IMR-90 (cell line): ENCODE results near the gene GSG1L. TPM values are rescaled to one million over a fixed set of nuclear protein-coding genes. Genes with fewer than 3 reads are reported as not detected.

Experiments used
- ATAC-seq: fragments of 200-7000 bp; cut with Tn5 transposase; 2 replicates; pipeline ENCODE4 v1.9.1; 2020; ENCODE audit warnings: low read depth, mild to moderate bottlenecking, moderate library complexity
- BruUV-seq: library from RNA; stranded (reverse); fragments of 400-500 nt; replicated peaks from 2 replicates; lab custom pipeline; 2021; lab: Mats Ljungman, UMichigan
- CTCF ChIA-PET: fragments of 300-600 bp; formaldehyde crosslinking; extraction: SDS; loops from one replicate; lab custom pipeline; 2021; ENCODE audit warnings: antibody characterized with exemption; lab: Yijun Ruan, JAX
- POLR2A ChIA-PET: fragments of 300-600 bp; sonication (Branson Sonifier 250); formaldehyde crosslinking; loops from one replicate; lab custom pipeline; 2022; ENCODE audit warnings: antibody characterized with exemption; ENCODE audit not compliant: unreplicated experiment; lab: Charles Lee
- DNase-seq: peaks from one replicate; pipeline ENCODE4 v3.0.0; 2013
- H2AFZ ChIP-seq: replicated peaks from 2 replicates; pipeline ENCODE3; 2013; ENCODE audit warnings: low read length, mild to moderate bottlenecking; ENCODE audit not compliant: poor library complexity
- H2AK5ac ChIP-seq: 2 replicates; pipeline ENCODE4 v1.6.1; 2013; ENCODE audit warnings: low read depth, low read length, inconsistent platforms
- H2AK9ac ChIP-seq: replicated peaks from 2 replicates; pipeline ENCODE3; 2013; ENCODE audit warnings: mild to moderate bottlenecking, low read depth, low read length, moderate library complexity; ENCODE audit not compliant: poor library complexity
- H2BK120ac ChIP-seq: 2 replicates; pipeline ENCODE4 v1.6.1; 2013; ENCODE audit warnings: low read depth, low read length, inconsistent platforms
- H2BK15ac ChIP-seq: 3 replicates; pipeline ENCODE4 v1.6.1; 2013; ENCODE audit warnings: low read depth, low read length, inconsistent platforms
- H2BK20ac ChIP-seq: 2 replicates; pipeline ENCODE4 v1.6.1; 2013; ENCODE audit warnings: low read depth, mild to moderate bottlenecking, inconsistent platforms, low read length, moderate library complexity
- H2BK5ac ChIP-seq: 2 replicates; pipeline ENCODE4 v1.6.1; 2013; ENCODE audit warnings: mild to moderate bottlenecking, low read depth, low read length, inconsistent platforms; ENCODE audit not compliant: poor library complexity, severe bottlenecking
- H3K14ac ChIP-seq: replicated peaks from 2 replicates; pipeline ENCODE4 v1.6.1; 2013; ENCODE audit warnings: low read depth, low read length, inconsistent platforms
- H3K18ac ChIP-seq: 2 replicates; pipeline ENCODE4 v1.6.1; 2013; ENCODE audit warnings: low read depth, low read length, control low read depth
- H3K23ac ChIP-seq: 2 replicates; pipeline ENCODE4 v1.6.1; 2013; ENCODE audit warnings: low read depth, low read length, inconsistent platforms
- H3K27ac ChIP-seq: 2 replicates; pipeline ENCODE4 v1.5.1; 2013; ENCODE audit warnings: mild to moderate bottlenecking, control low read depth, low read length; ENCODE audit not compliant: insufficient read depth
- H3K27me3 ChIP-seq: 2 replicates; pipeline ENCODE4 v1.6.1; 2013; ENCODE audit warnings: low read length; ENCODE audit not compliant: control insufficient read depth, insufficient read depth
- H3K36me3 ChIP-seq: 2 replicates; pipeline ENCODE4 v1.6.1; 2013; ENCODE audit warnings: low read length, mixed read lengths; ENCODE audit not compliant: control insufficient read depth, insufficient read depth
- H3K4ac ChIP-seq: 2 replicates; pipeline ENCODE4 v1.6.1; 2013; ENCODE audit warnings: low read depth, low read length, inconsistent platforms
- H3K4me1 ChIP-seq: 2 replicates; pipeline ENCODE4 v1.6.1; 2013; ENCODE audit warnings: low read length, mixed read lengths; ENCODE audit not compliant: control insufficient read depth, insufficient read depth
- H3K4me2 ChIP-seq: 2 replicates; pipeline ENCODE4 v1.6.1; 2013; ENCODE audit warnings: low read depth, mild to moderate bottlenecking, control low read depth, low read length, moderate library complexity
- H3K4me3 ChIP-seq: 2 replicates; pipeline ENCODE4 v1.5.1; 2013; ENCODE audit warnings: low read depth, mild to moderate bottlenecking, control low read depth, low read length, moderate library complexity; ENCODE audit not compliant: insufficient read depth
- H3K56ac ChIP-seq: 2 replicates; pipeline ENCODE4 v1.6.1; 2013; ENCODE audit warnings: low read length, inconsistent platforms; ENCODE audit not compliant: insufficient read depth; ENCODE audit errors: extremely low read depth
- H3K79me1 ChIP-seq, 2 experiments: 2 replicates each; pipeline ENCODE4 v1.6.1; 2013; ENCODE audit warnings: low read length in 2 of 2, inconsistent platforms in 1 of 2, low read depth in 1 of 2
- H3K9ac ChIP-seq: 2 replicates; pipeline ENCODE4 v1.6.1; 2013; ENCODE audit warnings: low read depth, low read length, control low read depth
- H3K9me1 ChIP-seq: 2 replicates; pipeline ENCODE4 v1.6.1; 2013; ENCODE audit warnings: low read length, inconsistent platforms; ENCODE audit not compliant: insufficient read depth
- H3K9me3 ChIP-seq: 2 replicates; pipeline ENCODE4 v1.6.1; 2013; ENCODE audit warnings: low read length; ENCODE audit not compliant: control insufficient read depth, insufficient read depth
- H4K20me1 ChIP-seq: 2 replicates; pipeline ENCODE4 v1.6.1; 2013; ENCODE audit warnings: low read length, inconsistent platforms; ENCODE audit not compliant: insufficient read depth
- H4K5ac ChIP-seq: 2 replicates; pipeline ENCODE4 v1.6.1; 2013; ENCODE audit warnings: mild to moderate bottlenecking, low read depth, low read length, control low read depth
- H4K8ac ChIP-seq, 2 experiments: 2 replicates each; pipeline ENCODE4 v1.6.1; 2013; ENCODE audit warnings: low read depth in 2 of 2, low read length in 2 of 2, control low read depth in 1 of 2, inconsistent platforms in 1 of 2
- H4K91ac ChIP-seq: 2 replicates; pipeline ENCODE4 v1.6.1; 2013; ENCODE audit warnings: low read depth, low read length, inconsistent platforms; ENCODE audit not compliant: insufficient read depth
- BHLHE40 ChIP-seq: fragments of 150-350 bp; IDR thresholded peaks from 2 replicates; pipeline ENCODE4 v1.6.1; 2016; ENCODE audit warnings: mild to moderate bottlenecking, low read depth, low read length
- CEBPB ChIP-seq: IDR thresholded peaks from 2 replicates; pipeline ENCODE4 v1.6.1; 2012; ENCODE audit warnings: low read depth, low read length, improper control_type of control experiment
- CHD1 ChIP-seq: IDR thresholded peaks from 2 replicates; pipeline ENCODE4 v1.6.1; 2012; ENCODE audit warnings: low read depth, low read length, improper control_type of control experiment
- CTCF ChIP-seq: conservative IDR thresholded peaks from 2 replicates; pipeline ENCODE4 v1.5.1; 2012; ENCODE audit warnings: mild to moderate bottlenecking, low read depth, low read length, improper control_type of control experiment
- FOS ChIP-seq: fragments of 150-350 bp; IDR thresholded peaks from 2 replicates; pipeline ENCODE4 v1.6.1; 2016; ENCODE audit warnings: low read depth, low read length
- MAFK ChIP-seq: IDR thresholded peaks from 2 replicates; pipeline ENCODE4 v1.6.1; 2012; ENCODE audit warnings: low read depth, low read length, improper control_type of control experiment
- MAZ ChIP-seq: IDR thresholded peaks from 2 replicates; pipeline ENCODE4 v1.6.1; 2012; ENCODE audit warnings: low read depth, mild to moderate bottlenecking, low read length, improper control_type of control experiment, moderate library complexity, borderline replicate concordance
- MXI1 ChIP-seq: IDR thresholded peaks from 2 replicates; pipeline ENCODE4 v1.6.1; 2012; ENCODE audit warnings: low read depth, mild to moderate bottlenecking, low read length, moderate library complexity, borderline replicate concordance
- NFE2L2 ChIP-seq: fragments of 150-350 bp; IDR thresholded peaks from 2 replicates; pipeline ENCODE4 v1.6.1; 2016; ENCODE audit warnings: low read depth, mild to moderate bottlenecking, low read length
- POLR2A ChIP-seq: IDR thresholded peaks from 2 replicates; pipeline ENCODE4 v1.6.1; 2012; ENCODE audit warnings: mild to moderate bottlenecking, low read depth, low read length
- RAD21 ChIP-seq: IDR thresholded peaks from 2 replicates; pipeline ENCODE4 v1.6.1; 2012; ENCODE audit warnings: low read length, improper control_type of control experiment
- RCOR1 ChIP-seq: IDR thresholded peaks from 2 replicates; pipeline ENCODE4 v1.6.1; 2012; ENCODE audit warnings: mild to moderate bottlenecking, low read length, improper control_type of control experiment; ENCODE audit not compliant: insufficient replicate concordance
- RFX5 ChIP-seq: IDR thresholded peaks from 2 replicates; pipeline ENCODE4 v1.8.0; 2012; ENCODE audit warnings: low read depth, mild to moderate bottlenecking, low read length, moderate library complexity
- SMC3 ChIP-seq: fragments of 150-350 bp; IDR thresholded peaks from 2 replicates; pipeline ENCODE4 v1.6.1; 2016; ENCODE audit warnings: low read depth, mild to moderate bottlenecking, antibody characterized with exemption, low read length, moderate library complexity
- WGBS, 2 experiments: methylation state at CpG; one replicate each; pipeline versions ENCODE4 v1.1.5 to v1.1.7; 2013; ENCODE audit warnings: missing lambda C conversion rate in 2 of 2; ENCODE audit not compliant: insufficient read length in 1 of 2; ENCODE audit errors: extremely low coverage in 2 of 2; 5-methylcytosine and 5-hydroxymethylcytosine counted together
- dilution Hi-C: fragments of 300-500 bp; cut with HindIII; formaldehyde crosslinking; loops from one replicate; pipeline ENCODE4 v1.14.3; 2018; ENCODE audit warnings: low sequenced_read_pairs; ENCODE audit not compliant: unreplicated experiment
- in situ Hi-C: fragments of 300-500 bp; cut with MboI; formaldehyde crosslinking; loops from 3 replicates; pipeline ENCODE4 v1.14.3; 2019; ENCODE audit warnings: low sequenced_read_pairs, inconsistent platforms, mixed read lengths
- intact Hi-C: fragments of 100-400 bp; cut with micrococcal nuclease; formaldehyde crosslinking; loops from 2 replicates; pipeline ENCODE4 v1.10.0; 2022
- polyA plus RNA-seq, 3 experiments: library from polyadenylated mRNA; depleted of rRNA; stranded (reverse); fragments of >200 nt; gene quantifications; 2 replicates each; pipeline ENCODE4 v1.2.3, GENCODE V29; 2012; ENCODE audit warnings: low replicate concordance in 1 of 3
- total RNA-seq: library from RNA; depleted of rRNA; stranded (reverse); fragments of >200 nt; gene quantifications from 2 replicates; pipeline ENCODE4 v1.2.3, GENCODE V29; 2012
- TF ChIP-seq, protein P1 (sequence below): fragments of 150-350 bp; IDR thresholded peaks from 2 replicates; pipeline ENCODE4 v1.6.1; 2016; ENCODE audit warnings: low read depth, mild to moderate bottlenecking, low read length, moderate library complexity, borderline replicate concordance
- TF ChIP-seq, protein P2 (sequence below): fragments of 150-350 bp; IDR thresholded peaks from 2 replicates; pipeline ENCODE4 v1.6.1; 2017; ENCODE audit warnings: mild to moderate bottlenecking, antibody characterized with exemption, low read length, low read depth

Gene GSG1L
- total and polyA plus RNA-seq, 2 of the 4 experiments (the other 2 are of a cell fraction), result not detected

DNA sequence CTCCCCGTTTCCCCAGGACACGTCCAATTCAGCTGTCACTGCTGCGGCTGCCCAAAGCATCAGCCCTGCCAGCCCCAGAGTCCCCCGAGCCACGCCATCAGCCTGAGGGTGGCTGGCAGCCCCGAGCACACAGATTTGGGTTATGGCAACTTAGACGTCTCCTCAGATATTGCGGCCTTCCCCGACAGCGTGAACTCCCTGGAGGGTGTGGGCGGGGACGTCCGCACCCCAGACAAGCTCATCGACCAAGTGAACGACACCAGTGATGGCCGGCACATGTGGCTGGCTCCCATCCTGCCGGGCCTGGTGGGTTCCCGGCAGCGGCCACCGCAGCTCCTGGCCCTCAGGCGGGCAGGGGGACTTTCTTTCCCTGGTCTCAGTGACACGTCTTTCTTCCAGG is 288.7 kb downstream of the GSG1L start:
- Histone ChIP-seq H4K20me1 (no peaks in the 10 kb centered on the region; the same call in 1 of the 2 replicates), H3K9ac (no peak overlapping the region), H3K23ac (no peak overlapping the region), H3K18ac (no peak overlapping the region), H4K5ac (no peak overlapping the region), H3K36me3 (peaks cover 4% of the 10 kb centered on the region; the same call in 1 of the 2 replicates), H2BK120ac (no peak overlapping the region), H3K4me3 (no peak overlapping the region), H3K4me2 (no peak overlapping the region), H2AFZ (no peak overlapping the region), H2BK20ac (no peak overlapping the region), H4K8ac (no peak overlapping the region), H3K56ac (no peak overlapping the region), H3K9me3 (no peaks in the 10 kb centered on the region), H4K91ac (no peak overlapping the region), H3K4me1 (no peaks in the 10 kb centered on the region), H3K4ac (no peak overlapping the region), H3K27me3 (no peaks in the 10 kb centered on the region), H2BK5ac (no peak overlapping the region), H3K27ac (no peak overlapping the region), H3K14ac (no peak overlapping the region), H2BK15ac (no peak overlapping the region), H2AK5ac (no peak overlapping the region), H3K79me1 (no peaks in the 10 kb centered on the region), H3K9me1 (no peaks in the 10 kb centered on the region), H2AK9ac (no peak overlapping the region)
- dilution Hi-C loops (no loop called here), intact Hi-C loops (loop anchor here (10.0 kb wide), 1 partner anchor 140 kb away; no protein-coding TSS in a partner anchor), in situ Hi-C loops (no loop called here)
- ChIA-PET CTCF (no interaction called here), POLR2A (no interaction called here)
- WGBS, 2 experiments, result 95% methylated on average over 20 of the region's 22 CpGs; no CpG with 5 or more reads in 1 of the 2 experiments
- ATAC-seq (no peak), DNase-seq (no peak)
- BruUV-seq, result no TSS peak
- TF ChIP-seq MXI1 (no peak), NFE2L2 (no peak), RAD21 (no peak), MAZ (no peak), RCOR1 (no peak), BHLHE40 (no peak), FOS (no peak), MAFK (no peak), SMC3 (no peak), CHD1 (no peak), CEBPB (no peak), CTCF (no peak), RFX5 (no peak), POLR2A (no peak)
- TF ChIP-seq, protein P1, sequence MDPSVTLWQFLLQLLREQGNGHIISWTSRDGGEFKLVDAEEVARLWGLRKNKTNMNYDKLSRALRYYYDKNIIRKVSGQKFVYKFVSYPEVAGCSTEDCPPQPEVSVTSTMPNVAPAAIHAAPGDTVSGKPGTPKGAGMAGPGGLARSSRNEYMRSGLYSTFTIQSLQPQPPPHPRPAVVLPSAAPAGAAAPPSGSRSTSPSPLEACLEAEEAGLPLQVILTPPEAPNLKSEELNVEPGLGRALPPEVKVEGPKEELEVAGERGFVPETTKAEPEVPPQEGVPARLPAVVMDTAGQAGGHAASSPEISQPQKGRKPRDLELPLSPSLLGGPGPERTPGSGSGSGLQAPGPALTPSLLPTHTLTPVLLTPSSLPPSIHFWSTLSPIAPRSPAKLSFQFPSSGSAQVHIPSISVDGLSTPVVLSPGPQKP, result no peak
- TF ChIP-seq, protein P2, sequence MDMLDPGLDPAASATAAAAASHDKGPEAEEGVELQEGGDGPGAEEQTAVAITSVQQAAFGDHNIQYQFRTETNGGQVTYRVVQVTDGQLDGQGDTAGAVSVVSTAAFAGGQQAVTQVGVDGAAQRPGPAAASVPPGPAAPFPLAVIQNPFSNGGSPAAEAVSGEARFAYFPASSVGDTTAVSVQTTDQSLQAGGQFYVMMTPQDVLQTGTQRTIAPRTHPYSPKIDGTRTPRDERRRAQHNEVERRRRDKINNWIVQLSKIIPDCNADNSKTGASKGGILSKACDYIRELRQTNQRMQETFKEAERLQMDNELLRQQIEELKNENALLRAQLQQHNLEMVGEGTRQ, result no peak
